ENCODE results near the gene FAM210B.

GRCh38 chr20:56369179-56369578 is 10.4 kb downstream of the FAM210B start:
- TF ChIP-seq, protein P1, sequence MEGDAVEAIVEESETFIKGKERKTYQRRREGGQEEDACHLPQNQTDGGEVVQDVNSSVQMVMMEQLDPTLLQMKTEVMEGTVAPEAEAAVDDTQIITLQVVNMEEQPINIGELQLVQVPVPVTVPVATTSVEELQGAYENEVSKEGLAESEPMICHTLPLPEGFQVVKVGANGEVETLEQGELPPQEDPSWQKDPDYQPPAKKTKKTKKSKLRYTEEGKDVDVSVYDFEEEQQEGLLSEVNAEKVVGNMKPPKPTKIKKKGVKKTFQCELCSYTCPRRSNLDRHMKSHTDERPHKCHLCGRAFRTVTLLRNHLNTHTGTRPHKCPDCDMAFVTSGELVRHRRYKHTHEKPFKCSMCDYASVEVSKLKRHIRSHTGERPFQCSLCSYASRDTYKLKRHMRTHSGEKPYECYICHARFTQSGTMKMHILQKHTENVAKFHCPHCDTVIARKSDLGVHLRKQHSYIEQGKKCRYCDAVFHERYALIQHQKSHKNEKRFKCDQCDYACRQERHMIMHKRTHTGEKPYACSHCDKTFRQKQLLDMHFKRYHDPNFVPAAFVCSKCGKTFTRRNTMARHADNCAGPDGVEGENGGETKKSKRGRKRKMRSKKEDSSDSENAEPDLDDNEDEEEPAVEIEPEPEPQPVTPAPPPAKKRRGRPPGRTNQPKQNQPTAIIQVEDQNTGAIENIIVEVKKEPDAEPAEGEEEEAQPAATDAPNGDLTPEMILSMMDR (IDR thresholded peaks at IDR 0.05), result no peak
- TF ChIP-seq POLR2AphosphoS5 (IDR thresholded peaks at IDR 0.05) (no peak), POLR2A (IDR thresholded peaks at IDR 0.05) (no peak), EP300 (IDR thresholded peaks at IDR 0.05) (no peak)
